Neural crest cell (in vitro differentiated cells): ENCODE data around the gene CDKL1. TPM values are rescaled to one million over a fixed set of nuclear protein-coding genes. Genes with fewer than 3 reads are reported as not detected.

ENCODE experiments used
- DNase-seq: peaks from one replicate; pipeline ENCODE4 v3.0.0; 2021; ENCODE audit warnings: low read depth, mixed read lengths, low spot score
- H3K27ac Mint-ChIP-seq: one replicate; pipeline ENCODE4 v1.8.0; 2021; ENCODE audit warnings: mild to moderate bottlenecking, mixed read lengths; ENCODE audit not compliant: unreplicated experiment
- H3K27me3 Mint-ChIP-seq: 2 replicates; pipeline ENCODE4 v1.8.0; 2021; ENCODE audit warnings: low read depth, mild to moderate bottlenecking, mixed read lengths
- H3K36me3 Mint-ChIP-seq: 2 replicates; pipeline ENCODE4 v1.8.0; 2021; ENCODE audit warnings: low read depth, mild to moderate bottlenecking, mixed read lengths
- H3K4me1 Mint-ChIP-seq: 2 replicates; pipeline ENCODE4 v1.8.0; 2021; ENCODE audit warnings: mixed read lengths
- H3K4me3 Mint-ChIP-seq: one replicate; pipeline ENCODE4 v1.8.0; 2021; ENCODE audit warnings: mild to moderate bottlenecking, mixed read lengths
- H3K9me3 Mint-ChIP-seq: 2 replicates; pipeline ENCODE4 v1.8.0; 2021; ENCODE audit warnings: mixed read lengths
- CTCF ChIP-seq: fragments of 200-600 bp; sonication (generic); conservative IDR thresholded peaks from 2 replicates; pipeline ENCODE4 v1.5.0; 2021; ENCODE audit warnings: antibody characterized with exemption, mild to moderate bottlenecking
- total RNA-seq: library from RNA; stranded (reverse); gene quantifications from 2 replicates; pipeline ENCODE4 v1.2.1, GENCODE V29; 2021

CDKL1 gene
- total RNA-seq, 1 donor from 2014 or later = 6.1 TPM

- H3K4me1 Mint-ChIP-seq = peaks cover 13% of the 10 kb centered on the region
- no peak for DNase-seq
- no peak overlapping the region for H3K4me3 Mint-ChIP-seq
- H3K9me3 Mint-ChIP-seq = peaks cover 8% of the 10 kb centered on the region
- TF ChIP-seq CTCF = no peak
- no peaks in the 10 kb centered on the region for H3K27me3 Mint-ChIP-seq
- peaks cover 5% of the 10 kb centered on the region for H3K36me3 Mint-ChIP-seq
- H3K27ac Mint-ChIP-seq = no peak overlapping the region
These were observed 44.1 kb downstream of the CDKL1 start for GRCh38 chr14:50352584-50352983.

GRCh38 chr14:50350975-50351374 lies 45.7 kb downstream of the CDKL1 start:
- no peak overlapping the region for H3K27ac Mint-ChIP-seq
- no peak overlapping the region for H3K4me3 Mint-ChIP-seq
- H3K36me3 Mint-ChIP-seq = peaks cover 5% of the 10 kb centered on the region
- H3K9me3 Mint-ChIP-seq = peaks cover 4% of the 10 kb centered on the region
- peaks cover 19% of the 10 kb centered on the region for H3K4me1 Mint-ChIP-seq
- DNase-seq = no peak
- no peaks in the 10 kb centered on the region for H3K27me3 Mint-ChIP-seq
- no peak for TF ChIP-seq CTCF

DNA sequence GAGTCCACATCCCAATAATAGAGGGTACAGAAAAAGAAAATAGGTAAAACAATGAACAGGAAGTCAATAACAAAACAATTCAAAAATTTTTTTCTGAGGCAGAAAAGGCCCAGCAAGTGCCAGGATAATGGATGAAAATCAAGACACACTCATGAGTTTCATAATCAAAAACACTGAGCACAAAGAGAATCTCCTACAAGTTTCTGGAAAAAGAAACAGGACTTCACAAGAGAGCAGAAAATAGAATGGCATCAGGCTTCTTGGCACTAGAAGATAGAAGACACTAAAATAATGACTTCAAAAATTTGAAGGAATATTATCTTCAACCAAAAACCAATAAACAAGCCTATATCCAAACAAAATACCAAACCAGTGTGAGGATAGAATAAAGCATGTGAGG lies 47.7 kb downstream of the CDKL1 start:
- H3K27ac Mint-ChIP-seq = no peak overlapping the region
- DNase-seq = no peak
- H3K4me3 Mint-ChIP-seq = no peak overlapping the region
- TF ChIP-seq CTCF = no peak
- no peaks in the 10 kb centered on the region for H3K27me3 Mint-ChIP-seq
- H3K4me1 Mint-ChIP-seq = peaks cover 30% of the 10 kb centered on the region
- H3K36me3 Mint-ChIP-seq = peaks cover 2% of the 10 kb centered on the region
- no peaks in the 10 kb centered on the region for H3K9me3 Mint-ChIP-seq

GRCh38 chr14:50347521-50347920 lies 49.2 kb downstream of the CDKL1 start:
- Mint-ChIP-seq H3K4me1 (peaks cover 41% of the 10 kb centered on the region), H3K27me3 (no peaks in the 10 kb centered on the region), H3K4me3 (no peak overlapping the region), H3K9me3 (no peaks in the 10 kb centered on the region), H3K36me3 (peaks cover 2% of the 10 kb centered on the region), H3K27ac (peak overlapping the region; percentile 14)
- TF ChIP-seq CTCF = no peak
- DNase-seq = no peak

GRCh38 chr14:50345846-50346422 lies 50.7 kb downstream of the CDKL1 start:
- Mint-ChIP-seq H3K27ac (peak overlapping the region; percentile 59), H3K27me3 (no peaks in the 10 kb centered on the region), H3K4me1 (peaks cover 39% of the 10 kb centered on the region), H3K9me3 (no peaks in the 10 kb centered on the region), H3K36me3 (peaks cover 2% of the 10 kb centered on the region), H3K4me3 (peak overlapping the region; percentile 15)
- TF ChIP-seq CTCF = no peak
- no peak for DNase-seq
